Activated CD4-positive, CD25-positive, alpha-beta regulatory T cell treated with anti-CD3 and anti-CD28 coated beads, Interleukin-2, amount 50 U/mL, for 24 hours (primary cell): ENCODE data around the gene NTM.

Experiments used
- ATAC-seq, 2 donors: fragments of 150-1000 bp; cut with Tn5 transposase; one replicate each; pipeline ENCODE4 v1.10.0; 2021; ENCODE audit warnings: mild to moderate bottlenecking in 1 of 2, moderate library complexity in 1 of 2

NTM gene

GRCh38 chr11:131373756-131374155, 3.3 kb downstream of the NTM start:
- no peak for ATAC-seq

- no peak for ATAC-seq
Measured at GRCh38 chr11:131375421-131375820, 5.0 kb downstream of the NTM start.

GRCh38 chr11:131375915-131376314, 5.5 kb downstream of the NTM start:
- ATAC-seq: no peak

- ATAC-seq: no peak
Measured at GRCh38 chr11:131378931-131379330, 8.5 kb downstream of the NTM start.

- ATAC-seq: no peak
Measured at GRCh38 chr11:131385763-131386390, 15.5 kb downstream of the NTM start.

GRCh38 chr11:131386408-131386807, 16.0 kb downstream of the NTM start:
- ATAC-seq: no peak

GRCh38 chr11:131388030-131388429, 17.6 kb downstream of the NTM start:
- ATAC-seq: no peak

GRCh38 chr11:131389582-131389981, 19.2 kb downstream of the NTM start:
- no peak for ATAC-seq

- no peak for ATAC-seq
Measured at GRCh38 chr11:131391176-131391575, 20.8 kb downstream of the NTM start.

GRCh38 chr11:131392528-131393255, 22.3 kb downstream of the NTM start:
- no peak for ATAC-seq

- ATAC-seq: no peak
Measured at GRCh38 chr11:131393691-131394090, 23.3 kb downstream of the NTM start.

GRCh38 chr11:131397675-131398074, 27.3 kb downstream of the NTM start:
- no peak for ATAC-seq

GRCh38 chr11:131402040-131402439, 31.6 kb downstream of the NTM start:
- ATAC-seq: no peak

GRCh38 chr11:131404010-131404409, 33.6 kb downstream of the NTM start:
- ATAC-seq: no peak

GRCh38 chr11:131408025-131408640, 37.7 kb downstream of the NTM start:
- no peak for ATAC-seq

- no peak for ATAC-seq
Measured at GRCh38 chr11:131409345-131409744, 38.9 kb downstream of the NTM start.

GRCh38 chr11:131411636-131412035, 41.2 kb downstream of the NTM start:
- ATAC-seq: no peak

GRCh38 chr11:131412061-131412460, 41.6 kb downstream of the NTM start:
- ATAC-seq: no peak

GRCh38 chr11:131413217-131413616, 42.8 kb downstream of the NTM start:
- no peak for ATAC-seq

GRCh38 chr11:131418189-131418588, 47.8 kb downstream of the NTM start:
- no peak for ATAC-seq

- ATAC-seq: no peak
Measured at GRCh38 chr11:131421066-131421855, 50.8 kb downstream of the NTM start.

- no peak for ATAC-seq
Measured at GRCh38 chr11:131422029-131422428, 51.6 kb downstream of the NTM start.

- no peak for ATAC-seq
Measured at GRCh38 chr11:131422496-131422895, 52.1 kb downstream of the NTM start.
